Endodermal cell (in vitro differentiated cells): ENCODE results near the gene DCAF11. TPM values are rescaled to one million over a fixed set of nuclear protein-coding genes. Genes with fewer than 3 reads are reported as not detected.
A peak's percentile ranks its signal among the peaks of the same experiment; 100 is the strongest.

Source experiments
- DNase-seq: peaks from one replicate; pipeline ENCODE4 v3.0.0-alpha.2; 2017
- H3K27ac ChIP-seq: 2 replicates; pipeline ENCODE4 v1.5.1; 2013; ENCODE audit warnings: mild to moderate bottlenecking, low read depth, low read length, moderate library complexity
- H3K27me3 ChIP-seq: 2 replicates; pipeline ENCODE4 v1.6.1; 2013; ENCODE audit warnings: mild to moderate bottlenecking, low read length, moderate library complexity; ENCODE audit not compliant: insufficient read depth, control insufficient read depth, poor library complexity, severe bottlenecking
- H3K36me3 ChIP-seq: 2 replicates; pipeline ENCODE4 v1.7.0; 2013; ENCODE audit warnings: mild to moderate bottlenecking, low read length, moderate library complexity; ENCODE audit not compliant: control insufficient read depth, insufficient read depth
- H3K4me1 ChIP-seq: one replicate; pipeline ENCODE4 v1.7.0; 2013; ENCODE audit warnings: low read length; ENCODE audit not compliant: control insufficient read depth, insufficient read depth
- H3K4me3 ChIP-seq: 2 replicates; pipeline ENCODE4 v1.5.1; 2013; ENCODE audit warnings: mild to moderate bottlenecking, low read length, moderate library complexity
- H3K9ac ChIP-seq: 2 replicates; pipeline ENCODE4 v1.6.1; 2013; ENCODE audit warnings: mild to moderate bottlenecking, low read length, moderate library complexity; ENCODE audit not compliant: poor library complexity, severe bottlenecking; ENCODE audit errors: extremely low read depth
- H3K9me3 ChIP-seq: 2 replicates; pipeline ENCODE4 v1.6.1; 2013; ENCODE audit warnings: mild to moderate bottlenecking, low read length, moderate library complexity; ENCODE audit not compliant: control insufficient read depth
- H3K27ac Mint-ChIP-seq: 2 replicates; pipeline ENCODE4 v1.8.0; 2020; ENCODE audit warnings: mixed read lengths
- H3K27me3 Mint-ChIP-seq: 2 replicates; pipeline ENCODE4 v1.8.0; 2021; ENCODE audit warnings: mild to moderate bottlenecking, mixed read lengths; ENCODE audit not compliant: insufficient read depth
- H3K36me3 Mint-ChIP-seq: 2 replicates; pipeline ENCODE4 v1.8.0; 2020; ENCODE audit warnings: low read depth, mixed read lengths
- H3K4me1 Mint-ChIP-seq: 2 replicates; pipeline ENCODE4 v1.8.0; 2020; ENCODE audit warnings: mixed read lengths
- H3K4me3 Mint-ChIP-seq: 2 replicates; pipeline ENCODE4 v1.8.0; 2020; ENCODE audit warnings: mild to moderate bottlenecking, moderate library complexity, mixed read lengths
- H3K9me3 Mint-ChIP-seq: 2 replicates; pipeline ENCODE4 v1.8.0; 2020; ENCODE audit warnings: mild to moderate bottlenecking, mixed read lengths
- WGBS, 2 experiments: methylation state at CpG; one replicate each; pipeline versions ENCODE4 v1.1.5 to v1.1.7; 2013; ENCODE audit warnings: missing lambda C conversion rate in 2 of 2, mixed read lengths in 1 of 2; ENCODE audit not compliant: insufficient coverage in 1 of 2, insufficient read length in 1 of 2; 5-methylcytosine and 5-hydroxymethylcytosine counted together
- total RNA-seq, 2 donors: library from RNA; stranded (reverse); fragmentation: NEBNext Ultra II Directional in 1 of 2; extraction: Animal tissue kit (Norgen Biotek cat#: 25700) in 1 of 2; gene quantifications; 2 replicates in 1 of 2; 3 replicates in 1 of 2; pipeline ENCODE4 v1.2.1, GENCODE V29; 2021
- TF ChIP-seq, protein P1 (sequence below): fragments of 200-600 bp; sonication (generic); conservative IDR thresholded peaks from 2 replicates; pipeline ENCODE4 v1.5.0; 2021; ENCODE audit warnings: antibody characterized with exemption, mild to moderate bottlenecking

The DCAF11 gene
- total RNA-seq, 2 donors from 2014 or later = 71.1 to 72.2 TPM

DNA sequence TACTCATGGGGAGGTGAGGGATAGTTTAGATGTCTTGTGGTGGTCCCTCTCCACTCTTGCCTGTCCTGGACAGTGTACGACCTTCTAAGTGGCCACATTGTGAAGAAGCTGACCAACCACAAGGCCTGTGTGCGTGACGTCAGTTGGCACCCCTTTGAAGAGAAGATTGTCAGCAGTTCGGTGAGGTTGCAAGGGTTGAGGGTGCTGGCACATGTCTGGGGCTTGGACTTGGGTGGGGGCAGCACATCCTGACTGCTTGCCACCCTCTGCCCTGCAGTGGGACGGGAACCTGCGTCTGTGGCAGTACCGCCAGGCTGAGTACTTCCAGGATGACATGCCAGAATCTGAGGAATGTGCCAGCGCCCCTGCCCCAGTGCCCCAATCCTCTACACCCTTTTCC, 8.3 kb downstream of the DCAF11 start:
- H3K4me3 Mint-ChIP-seq = no peak overlapping the region
- no peak for DNase-seq

DNA sequence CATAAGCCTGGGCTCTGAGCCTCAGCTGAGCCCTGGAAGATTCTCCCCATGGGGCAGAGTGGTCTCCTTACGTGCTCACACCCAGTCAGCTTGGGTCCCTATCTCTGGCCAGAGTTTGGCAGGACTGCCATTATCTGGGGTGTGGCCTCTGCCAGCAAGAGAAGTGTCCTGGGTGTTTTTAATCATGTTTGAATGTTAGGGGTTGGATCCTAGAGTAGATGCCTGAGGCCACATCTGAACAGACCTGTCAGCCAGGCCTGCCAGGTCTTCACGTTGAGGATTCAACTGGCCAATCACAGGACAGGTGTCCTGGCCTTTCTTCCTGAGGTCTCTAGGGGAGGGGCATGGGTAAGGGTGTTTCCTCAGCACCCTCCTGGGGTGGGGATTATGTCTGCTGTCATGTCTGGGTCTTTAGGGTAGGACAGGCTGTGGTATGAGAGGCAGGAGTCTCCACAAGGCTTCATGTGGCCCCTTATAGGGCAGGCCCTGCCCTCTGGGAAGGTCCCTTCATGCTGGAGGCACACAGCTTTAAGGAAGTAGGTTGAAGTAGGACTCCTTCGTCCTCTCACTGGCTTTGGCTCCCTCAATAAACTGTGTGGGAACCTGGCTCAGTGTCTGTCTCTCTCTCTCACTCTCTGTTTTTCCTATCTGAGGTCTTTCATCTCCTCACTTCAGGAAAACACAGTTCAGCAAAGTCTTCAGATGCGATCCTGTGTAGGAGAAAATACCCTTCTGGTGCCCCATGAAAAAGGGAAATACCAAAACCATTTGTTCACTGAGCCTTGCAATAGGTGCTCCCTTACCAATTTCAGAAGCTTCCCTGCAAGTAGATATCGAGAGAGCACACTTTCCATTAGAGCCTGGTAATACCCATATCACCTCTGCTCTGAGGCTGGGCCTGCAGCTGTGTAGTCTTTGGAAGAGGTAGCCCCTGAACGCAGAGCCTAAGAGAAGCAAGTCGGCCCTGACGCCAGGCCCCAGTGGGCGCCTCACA, 9.1 kb downstream of the DCAF11 start:
- 90 to 92% methylated on average over 6 to 9 of the region's 9 CpGs for WGBS, 2 experiments
- H3K27ac Mint-ChIP-seq = peak overlapping the region; percentile 61
- no peak overlapping the region for H3K4me3 Mint-ChIP-seq
- H3K36me3 Mint-ChIP-seq = peaks cover 40% of the 10 kb centered on the region
- no peaks in the 10 kb centered on the region for H3K27me3 Mint-ChIP-seq
- Histone ChIP-seq H3K27me3 (no peaks in the 10 kb centered on the region), H3K36me3 (peaks cover 44% of the 10 kb centered on the region), H3K4me3 (no peak overlapping the region), H3K4me1 (no peaks in the 10 kb centered on the region), H3K27ac (no peak overlapping the region), H3K9ac (no peak overlapping the region), H3K9me3 (no peaks in the 10 kb centered on the region)
- H3K9me3 Mint-ChIP-seq = no peaks in the 10 kb centered on the region
- TF ChIP-seq, protein P1, sequence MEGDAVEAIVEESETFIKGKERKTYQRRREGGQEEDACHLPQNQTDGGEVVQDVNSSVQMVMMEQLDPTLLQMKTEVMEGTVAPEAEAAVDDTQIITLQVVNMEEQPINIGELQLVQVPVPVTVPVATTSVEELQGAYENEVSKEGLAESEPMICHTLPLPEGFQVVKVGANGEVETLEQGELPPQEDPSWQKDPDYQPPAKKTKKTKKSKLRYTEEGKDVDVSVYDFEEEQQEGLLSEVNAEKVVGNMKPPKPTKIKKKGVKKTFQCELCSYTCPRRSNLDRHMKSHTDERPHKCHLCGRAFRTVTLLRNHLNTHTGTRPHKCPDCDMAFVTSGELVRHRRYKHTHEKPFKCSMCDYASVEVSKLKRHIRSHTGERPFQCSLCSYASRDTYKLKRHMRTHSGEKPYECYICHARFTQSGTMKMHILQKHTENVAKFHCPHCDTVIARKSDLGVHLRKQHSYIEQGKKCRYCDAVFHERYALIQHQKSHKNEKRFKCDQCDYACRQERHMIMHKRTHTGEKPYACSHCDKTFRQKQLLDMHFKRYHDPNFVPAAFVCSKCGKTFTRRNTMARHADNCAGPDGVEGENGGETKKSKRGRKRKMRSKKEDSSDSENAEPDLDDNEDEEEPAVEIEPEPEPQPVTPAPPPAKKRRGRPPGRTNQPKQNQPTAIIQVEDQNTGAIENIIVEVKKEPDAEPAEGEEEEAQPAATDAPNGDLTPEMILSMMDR = no peak
- peak; percentile 62 for DNase-seq
- peaks cover 4% of the 10 kb centered on the region for H3K4me1 Mint-ChIP-seq

More for the DNA sequence above, 8.3 kb downstream of the DCAF11 start:
- H3K4me1 ChIP-seq = no peaks in the 10 kb centered on the region
- Mint-ChIP-seq H3K9me3 (no peaks in the 10 kb centered on the region), H3K27me3 (no peaks in the 10 kb centered on the region), H3K4me1 (peaks cover 4% of the 10 kb centered on the region), H3K27ac (peak overlapping the region; percentile 39), H3K36me3 (peaks cover 49% of the 10 kb centered on the region)
- WGBS, 2 experiments = 94 to 98% methylated on average over 7 to 8 of the region's 8 CpGs
- H3K27me3 ChIP-seq = no peaks in the 10 kb centered on the region
- peaks cover 53% of the 10 kb centered on the region for H3K36me3 ChIP-seq
- H3K9ac ChIP-seq = no peak overlapping the region
- H3K9me3 ChIP-seq = no peaks in the 10 kb centered on the region
- TF ChIP-seq, protein P1 = no peak
- no peak overlapping the region for H3K4me3 ChIP-seq
- H3K27ac ChIP-seq = no peak overlapping the region

DNA sequence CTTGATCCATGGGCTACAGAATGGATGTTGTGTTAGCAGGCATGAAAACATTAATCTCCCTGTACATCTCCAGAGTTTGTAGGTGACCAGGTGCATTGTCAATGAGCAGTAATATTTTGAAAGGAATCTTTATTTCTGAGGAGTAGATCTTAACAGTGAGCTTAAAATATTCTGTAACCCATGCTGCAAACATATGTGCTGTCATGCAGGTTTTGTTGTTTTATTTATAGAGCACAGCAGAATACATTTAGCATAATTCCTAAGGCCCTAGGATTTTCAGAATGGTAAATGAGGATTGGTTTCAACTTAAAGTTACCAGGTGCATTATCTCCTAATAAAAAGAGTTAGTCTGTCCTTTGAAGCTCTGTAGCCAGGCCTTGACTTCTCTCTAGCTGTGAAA, 12.4 kb downstream of the DCAF11 start:
- Histone ChIP-seq H3K4me3 (no peak overlapping the region), H3K9ac (no peak overlapping the region), H3K9me3 (no peaks in the 10 kb centered on the region), H3K27ac (no peak overlapping the region), H3K36me3 (peaks cover 19% of the 10 kb centered on the region), H3K4me1 (no peaks in the 10 kb centered on the region), H3K27me3 (no peaks in the 10 kb centered on the region)
- Mint-ChIP-seq H3K9me3 (no peaks in the 10 kb centered on the region), H3K27ac (no peak overlapping the region), H3K36me3 (peaks cover 17% of the 10 kb centered on the region), H3K4me3 (no peak overlapping the region), H3K27me3 (no peaks in the 10 kb centered on the region), H3K4me1 (peaks cover 4% of the 10 kb centered on the region)
- DNase-seq = no peak
- TF ChIP-seq, protein P1 = no peak
